Breast epithelium (tissue), 3 donors: ENCODE measurements around the gene ARL4C.

Experiments used
- CTCF ChIP-seq, 3 donors: fragments of 450-650 bp; IDR thresholded peaks; one replicate each; pipeline ENCODE4 v1.5.1; 2016 to 2017; ENCODE audit warnings: antibody characterized with exemption in 3 of 3, mild to moderate bottlenecking in 3 of 3, moderate library complexity in 3 of 3
- POLR2A ChIP-seq: fragments of 450-650 bp; IDR thresholded peaks from one replicate; pipeline ENCODE4 v1.6.1; 2016; ENCODE audit warnings: antibody characterized with exemption, mild to moderate bottlenecking, moderate library complexity

- TF ChIP-seq CTCF (IDR thresholded peaks at IDR 0.05) (no peak), POLR2A (no peak)
Observed at GRCh38 chr2:234490271-234491091, 6.4 kb downstream of the ARL4C start.
